Stimulated activated CD8-positive, alpha-beta memory T cell treated with anti-CD3 and anti-CD28 coated beads, Interleukin-15, amount 100 ng/mL, for 1 hour (primary cell): ENCODE results near the gene XRCC5.

ENCODE experiments used
- DNase-seq: peaks from one replicate; pipeline ENCODE4 v3.0.0-alpha.2; 2020; ENCODE audit warnings: low read depth

The XRCC5 gene

DNA sequence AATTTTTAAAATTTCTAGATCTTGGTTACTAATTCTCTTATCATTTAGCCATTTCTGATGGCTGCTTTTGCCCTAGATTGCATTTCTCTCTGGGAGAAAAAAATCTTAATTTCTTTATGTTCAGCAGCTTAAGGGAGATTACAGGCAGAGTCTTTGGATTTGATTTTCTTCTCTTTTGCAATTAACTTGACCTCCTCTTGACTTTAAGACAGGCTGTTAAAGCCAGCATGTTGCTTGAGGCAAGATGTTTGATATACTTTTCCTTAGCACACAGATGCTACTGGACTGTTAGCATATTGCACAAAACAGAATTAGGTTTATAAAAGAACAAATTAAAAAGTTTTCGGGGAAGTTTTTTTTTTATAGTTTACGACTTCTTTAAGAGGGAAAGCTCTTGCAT lies 50.0 kb downstream of the XRCC5 start:
- no peak for DNase-seq

DNA sequence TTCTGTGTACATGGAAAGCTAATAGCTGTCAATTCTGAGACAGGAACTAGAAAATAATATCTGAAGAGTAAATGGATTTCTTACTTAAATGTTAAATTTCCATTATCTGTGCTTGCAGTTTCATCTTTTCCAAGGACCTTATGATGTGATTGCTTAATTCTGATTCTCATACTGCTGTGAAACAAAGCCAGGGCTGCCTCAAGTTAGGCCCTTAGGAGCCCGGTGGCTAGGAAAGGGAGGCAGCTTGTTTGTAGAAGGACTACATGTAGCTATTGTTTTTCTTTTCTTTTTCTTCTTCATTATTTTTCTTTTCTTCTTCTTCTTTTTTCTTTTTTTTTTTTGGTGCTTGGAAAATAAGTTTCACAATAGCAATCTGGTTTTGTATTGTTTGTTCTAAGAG lies 50.5 kb downstream of the XRCC5 start:
- no peak for DNase-seq

DNA sequence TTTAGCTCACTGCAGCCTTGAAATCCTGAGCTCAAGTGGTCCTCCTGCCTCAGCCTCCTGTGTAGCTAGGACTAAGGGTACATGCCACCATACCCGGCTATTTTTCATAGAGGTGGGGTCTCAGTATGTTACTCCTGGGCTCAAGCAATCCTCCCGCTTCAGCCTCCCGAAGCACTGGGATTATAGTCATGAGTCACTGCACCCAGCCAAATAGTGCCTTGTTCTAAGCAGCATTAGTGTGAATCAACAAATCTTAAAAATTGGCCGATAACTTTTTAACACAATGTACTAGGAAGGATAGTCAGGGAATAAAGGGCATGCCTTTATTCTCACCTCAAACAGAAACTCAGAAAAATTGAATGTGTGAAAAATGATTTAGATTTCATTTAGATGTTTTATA lies 51.6 kb downstream of the XRCC5 start:
- DNase-seq, result no peak

DNA sequence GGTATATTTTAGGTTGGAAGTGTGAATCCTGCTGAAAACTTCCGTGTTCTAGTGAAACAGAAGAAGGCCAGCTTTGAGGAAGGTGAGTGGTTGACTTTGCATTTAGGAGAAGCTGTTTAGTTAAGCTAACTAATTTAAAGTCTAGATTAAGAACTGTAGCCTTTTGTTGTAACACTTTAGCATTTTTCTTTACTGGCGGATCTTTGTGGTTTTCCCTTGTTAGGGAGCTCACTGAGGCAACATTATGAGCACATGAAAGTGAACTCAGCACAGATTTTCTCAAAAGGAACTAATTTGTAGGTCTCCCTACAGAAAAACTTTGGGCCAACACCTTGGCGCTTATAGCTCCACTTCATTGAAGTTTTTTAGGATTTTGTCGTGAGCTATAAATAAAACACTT lies 52.8 kb downstream of the XRCC5 start:
- no peak for DNase-seq

DNA sequence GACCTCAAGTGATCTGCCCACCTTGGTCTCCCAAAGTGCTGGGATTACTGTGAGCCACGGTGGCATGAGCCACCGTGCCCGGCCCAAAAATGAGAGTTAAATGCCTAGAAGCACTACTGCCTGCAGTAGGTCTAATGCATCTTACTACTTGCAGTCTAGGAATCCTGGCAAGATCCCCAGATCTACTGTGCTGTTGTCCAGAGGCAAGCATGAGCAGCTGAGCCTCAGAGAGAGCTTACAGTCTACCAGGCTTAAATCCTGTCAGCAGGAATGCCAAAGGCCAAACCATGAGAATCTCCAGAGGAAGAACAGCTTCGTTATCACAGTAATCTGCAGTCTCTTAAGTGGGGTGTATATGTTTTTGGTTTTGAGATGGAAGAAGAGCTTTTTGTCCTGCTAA lies 54.4 kb downstream of the XRCC5 start:
- DNase-seq, result no peak

DNA sequence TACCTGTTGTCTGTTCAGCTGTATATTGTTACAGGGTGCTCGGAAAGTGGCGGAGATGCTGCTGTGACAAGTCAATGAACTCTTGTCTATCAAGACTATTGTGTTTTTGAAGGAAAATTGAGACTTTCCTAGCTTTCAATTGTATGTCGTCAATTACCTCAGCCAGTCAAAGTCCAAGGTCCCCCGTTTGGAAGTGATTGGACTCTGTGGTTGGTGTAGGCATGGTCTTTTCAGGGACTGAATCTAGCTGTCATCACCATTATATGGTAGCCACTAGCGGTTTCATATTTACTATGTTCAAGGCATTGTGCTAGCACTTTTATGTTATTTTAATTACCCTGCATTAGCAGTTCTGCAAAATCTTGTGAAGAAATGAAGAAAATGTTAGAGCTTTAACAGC lies 54.9 kb downstream of the XRCC5 start:
- DNase-seq, result no peak

DNA sequence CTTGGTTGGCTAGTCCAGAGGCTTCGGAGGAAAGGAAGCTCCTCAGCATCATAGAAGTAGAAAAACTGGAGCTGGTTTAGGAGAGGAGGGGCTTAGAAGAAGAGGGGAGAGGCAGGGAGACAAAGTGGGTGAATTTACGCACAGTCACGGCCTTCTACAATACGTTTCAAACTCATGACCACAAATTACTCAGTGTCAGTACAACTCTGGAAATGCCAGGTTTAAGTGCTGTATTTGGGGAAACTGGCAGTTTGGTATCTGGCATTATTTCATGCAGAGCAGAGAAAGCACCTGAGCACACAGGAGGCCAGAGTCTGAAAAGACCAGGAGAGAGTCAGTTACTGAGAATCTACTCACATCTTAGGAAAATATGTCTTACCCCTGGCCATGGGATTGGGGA lies 55.4 kb downstream of the XRCC5 start:
- DNase-seq, result no peak

DNA sequence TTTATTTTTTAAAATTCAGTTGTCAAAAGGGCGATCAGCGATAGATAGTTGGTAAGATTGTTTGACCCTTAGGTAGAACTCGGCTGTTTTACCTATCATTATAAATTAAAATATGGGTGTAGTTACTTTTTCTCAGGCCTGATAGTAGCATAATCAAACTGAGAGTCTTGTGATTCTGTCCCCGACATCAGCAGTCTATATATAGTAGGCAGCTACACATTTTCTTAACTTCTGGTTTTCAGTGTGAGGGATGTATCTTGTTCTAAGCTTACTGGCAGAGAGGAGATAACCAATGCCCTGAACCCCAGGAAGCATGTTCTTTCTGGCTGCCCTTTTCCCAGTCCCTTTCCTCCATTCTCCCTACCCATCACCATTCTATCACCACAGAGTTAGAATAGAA lies 56.6 kb downstream of the XRCC5 start:
- no peak for DNase-seq

DNA sequence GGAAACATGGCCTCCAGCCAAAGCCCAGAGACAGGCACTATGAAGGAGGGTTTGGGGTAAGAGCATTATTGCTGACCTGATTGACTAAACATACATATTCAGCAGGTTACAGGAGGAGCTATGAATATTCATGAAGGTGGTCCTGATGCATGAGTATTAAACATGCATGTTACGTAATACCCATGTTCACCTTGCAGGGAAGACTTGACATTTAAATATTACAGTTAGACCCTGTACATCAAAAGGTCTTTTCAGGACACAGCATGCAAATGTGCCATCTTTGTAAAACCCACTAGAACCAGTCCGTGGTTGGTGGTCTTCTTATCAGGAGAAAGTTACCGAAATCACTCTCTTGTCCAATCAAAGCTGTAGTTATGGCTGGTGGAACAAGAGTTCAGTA lies 59.9 kb downstream of the XRCC5 start:
- no peak for DNase-seq

DNA sequence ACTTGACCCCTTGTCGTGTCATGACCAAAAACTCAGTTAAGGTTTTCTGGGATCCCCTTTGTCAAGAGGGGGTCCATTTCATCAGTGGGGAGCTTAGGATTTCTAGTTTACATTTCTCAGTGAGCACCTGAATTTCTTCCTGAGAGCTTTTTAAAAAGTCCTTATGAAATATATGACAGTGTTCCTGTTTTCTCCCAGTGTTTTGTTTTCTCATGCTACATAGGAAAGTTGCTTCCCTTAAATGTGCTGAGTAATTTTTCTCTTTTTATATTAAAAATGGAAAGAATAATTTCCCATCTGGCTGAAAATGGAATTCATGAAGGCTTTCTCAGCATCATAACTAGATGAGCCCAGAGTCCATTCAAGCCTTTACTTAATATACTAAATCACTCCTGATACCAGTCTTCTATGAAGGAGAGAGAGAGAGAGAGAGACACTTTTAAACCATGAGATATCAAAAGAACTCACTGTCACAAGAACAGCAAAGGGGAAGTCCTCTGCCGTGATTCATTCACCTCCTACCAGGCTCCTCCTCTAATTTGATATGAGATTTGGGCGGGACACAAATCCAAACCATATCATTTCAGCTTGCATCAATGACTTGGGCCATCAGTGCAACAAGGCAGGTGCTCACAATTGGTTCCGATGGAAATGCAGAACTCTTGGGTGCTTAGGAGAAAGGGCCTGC lies 61.1 kb downstream of the XRCC5 start:
- DNase-seq, result no peak

DNA sequence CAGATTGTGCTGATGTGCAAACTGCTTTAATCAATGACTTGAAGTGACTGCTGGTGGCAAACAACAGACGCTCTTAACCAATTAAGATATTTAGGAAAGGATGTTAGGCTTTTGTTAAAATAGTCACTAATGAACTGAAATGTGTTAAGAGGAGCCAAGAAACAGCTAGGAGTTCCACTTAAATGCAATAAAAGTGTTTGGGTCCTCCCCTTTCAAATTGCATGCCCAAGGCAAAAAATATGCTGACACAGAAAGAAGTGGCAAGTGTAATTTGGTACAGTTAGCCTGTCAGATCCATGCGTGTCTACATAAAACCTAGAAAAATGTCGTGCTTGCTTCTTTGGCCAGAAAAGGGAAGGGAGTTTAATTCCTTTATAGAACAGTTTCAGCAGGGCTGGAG lies 61.9 kb downstream of the XRCC5 start:
- DNase-seq, result no peak

DNA sequence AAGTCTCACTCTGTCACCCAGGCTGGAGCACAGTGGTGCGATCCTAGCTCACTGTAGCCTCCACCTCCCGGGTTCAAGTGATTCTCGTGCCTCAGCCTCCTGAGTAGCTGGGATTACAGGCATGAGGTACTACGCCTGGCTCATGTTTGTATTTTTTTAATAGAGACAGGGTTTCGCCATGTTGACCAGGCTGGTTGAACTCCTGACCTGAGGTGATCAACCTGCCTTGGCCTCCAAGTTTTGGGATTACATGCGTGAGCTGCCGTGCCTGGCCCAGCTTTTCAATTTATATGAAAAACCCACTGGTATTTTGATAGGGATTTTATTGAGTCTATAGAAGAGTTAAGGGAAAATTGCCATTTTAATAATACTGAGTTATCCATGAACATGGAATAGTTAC lies 63.3 kb downstream of the XRCC5 start:
- no peak for DNase-seq

DNA sequence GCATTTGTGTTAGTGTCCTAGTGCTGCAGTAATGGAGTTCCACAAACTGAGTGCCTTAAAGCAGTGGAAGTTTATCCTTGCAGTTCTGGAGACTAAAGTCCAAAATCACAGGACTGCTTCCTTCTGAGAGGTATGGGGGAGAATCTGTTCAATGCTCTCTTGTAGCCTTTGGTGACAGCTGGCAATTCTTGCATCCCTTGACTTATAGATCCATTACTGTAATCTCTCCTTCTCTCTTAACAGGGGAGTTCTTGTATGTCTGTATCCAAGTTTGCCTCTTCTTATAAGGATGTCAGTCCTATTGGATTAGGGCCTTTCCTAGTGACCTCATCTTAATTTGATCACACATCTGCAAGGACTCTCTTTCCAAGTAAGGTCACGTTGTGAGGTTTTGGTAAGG lies 69.9 kb downstream of the XRCC5 start:
- DNase-seq, result no peak

DNA sequence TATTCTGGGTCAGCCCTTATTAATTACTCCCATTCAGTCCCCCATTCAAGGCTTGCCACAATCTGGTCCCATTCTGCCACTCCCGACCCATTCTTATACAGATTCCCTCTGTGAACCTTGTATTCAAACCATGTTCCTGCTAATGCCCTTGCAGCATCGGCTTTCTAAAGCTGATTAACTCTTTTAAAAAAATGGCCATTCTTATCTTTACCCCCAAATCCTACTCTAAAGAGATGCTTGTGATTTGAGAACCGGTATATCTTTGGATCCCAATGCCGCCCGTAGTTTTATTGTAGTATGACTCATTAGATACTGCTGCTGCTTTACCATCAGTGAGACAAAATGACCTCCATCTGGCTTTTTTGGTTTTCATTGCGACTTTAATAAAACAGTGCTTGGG lies 72.2 kb downstream of the XRCC5 start:
- DNase-seq, result no peak

DNA sequence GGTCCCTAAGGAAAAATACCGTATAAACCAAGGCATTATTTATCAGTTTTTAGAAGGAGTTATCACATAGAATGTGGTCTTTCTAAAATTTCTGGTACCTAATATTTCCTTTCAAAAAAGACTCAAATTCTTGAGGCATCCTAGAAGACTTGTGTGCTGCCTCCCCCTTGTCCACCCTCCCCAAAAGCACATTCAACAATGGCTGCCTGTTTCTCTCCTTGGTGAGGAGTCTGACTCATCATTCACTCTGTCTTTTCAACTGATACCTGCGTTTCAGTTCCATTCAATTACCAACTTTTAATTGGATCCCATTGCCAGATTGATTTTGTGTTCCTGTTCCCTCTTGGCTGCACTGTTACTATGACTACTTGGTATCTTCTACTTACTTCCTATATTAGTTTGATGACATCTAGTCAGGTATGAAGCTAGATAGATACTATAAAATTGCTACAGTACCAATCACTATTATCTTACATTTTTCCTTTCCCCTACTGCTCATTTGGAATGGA lies 72.9 kb downstream of the XRCC5 start:
- no peak for DNase-seq

DNA sequence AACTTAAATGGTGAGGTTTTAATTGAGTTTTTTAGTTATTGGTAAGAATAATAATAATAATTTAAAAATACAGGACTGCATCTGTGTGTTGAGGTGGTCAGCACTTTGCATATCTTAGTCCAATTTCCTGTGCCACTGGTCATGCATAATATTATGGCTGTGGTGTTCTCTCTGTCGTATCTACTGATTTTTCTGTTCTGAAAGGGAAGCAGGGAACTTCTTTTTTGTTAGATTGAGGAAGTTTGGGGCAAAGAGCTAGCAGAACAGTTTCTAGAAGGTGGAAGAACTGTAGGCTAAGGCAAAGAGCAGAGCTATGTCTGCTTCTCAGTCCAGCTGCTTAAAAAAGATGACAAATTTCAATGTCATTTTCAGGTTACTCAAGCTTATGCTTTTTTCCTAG lies 74.3 kb downstream of the XRCC5 start:
- no peak for DNase-seq

DNA sequence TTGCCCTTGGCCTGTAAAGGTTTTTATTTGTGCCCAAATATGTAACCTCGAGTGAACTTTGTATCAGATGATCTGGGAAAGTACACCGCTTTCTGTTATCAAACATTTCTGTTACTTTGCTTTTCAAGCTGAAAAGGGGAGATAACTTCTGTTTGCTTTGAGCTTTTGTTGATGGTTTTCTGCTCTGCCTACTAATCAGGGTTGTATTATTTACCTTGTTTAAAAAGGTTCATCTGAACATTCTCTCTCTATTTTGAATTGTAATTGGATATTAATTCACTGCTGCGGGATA lies 79.4 kb downstream of the XRCC5 start:
- DNase-seq, result no peak

DNA sequence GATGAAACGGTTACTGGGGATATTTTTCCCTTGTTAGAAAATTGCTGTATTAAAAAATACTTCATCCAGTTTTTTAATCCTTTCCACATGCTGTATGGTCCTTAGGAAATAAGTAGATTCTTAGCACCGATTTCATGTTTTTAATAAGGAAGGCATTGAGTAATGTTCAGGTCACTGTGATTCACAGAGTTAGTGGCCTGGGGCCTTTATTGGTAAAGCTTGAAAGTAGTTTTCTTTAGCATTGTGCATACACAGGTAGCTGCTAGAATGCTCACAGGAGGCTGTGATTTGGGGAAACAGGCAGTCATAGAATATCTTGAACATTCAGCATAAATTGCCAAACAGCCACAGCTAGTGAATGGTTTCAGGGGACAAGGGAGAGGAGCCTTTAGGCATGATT lies 79.8 kb downstream of the XRCC5 start:
- DNase-seq, result no peak

DNA sequence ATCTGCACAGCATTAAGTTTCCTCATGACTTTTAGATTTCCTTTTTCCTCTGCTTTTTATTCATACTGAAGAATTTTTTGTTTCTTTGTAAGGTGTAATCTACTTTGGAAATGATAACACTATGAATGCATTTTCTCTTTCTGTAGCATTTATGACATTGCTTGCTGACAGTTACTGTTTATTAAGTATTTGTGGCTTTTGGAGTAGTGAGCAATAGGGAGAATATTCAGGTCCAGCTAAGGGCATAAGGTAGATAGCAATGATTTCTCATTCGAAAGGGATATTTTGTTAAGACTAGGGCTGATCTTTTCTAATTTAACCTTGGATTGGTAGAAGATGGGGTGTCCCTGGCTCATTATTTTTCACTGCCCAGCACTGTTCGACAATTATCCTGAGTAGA lies 80.3 kb downstream of the XRCC5 start:
- DNase-seq, result no peak

DNA sequence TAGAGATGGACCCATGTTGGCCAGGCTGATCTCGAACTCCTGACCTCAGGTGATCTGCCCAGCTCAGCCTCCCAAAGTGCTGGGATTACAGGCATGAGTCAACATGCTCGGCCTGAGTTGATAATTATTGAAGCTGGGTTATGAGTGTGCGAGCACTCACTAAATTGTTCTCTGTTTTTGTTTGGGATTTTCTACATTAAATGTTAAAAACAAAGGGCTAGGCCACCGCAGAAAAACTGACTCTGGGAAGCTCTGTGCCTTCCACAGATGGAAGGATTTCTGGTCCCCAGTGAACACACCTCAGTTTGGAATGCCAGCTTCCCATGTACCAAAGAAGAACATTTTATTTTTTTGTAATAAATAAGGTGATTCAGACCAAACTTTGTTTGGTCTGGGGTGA lies 83.0 kb downstream of the XRCC5 start:
- no peak for DNase-seq

DNA sequence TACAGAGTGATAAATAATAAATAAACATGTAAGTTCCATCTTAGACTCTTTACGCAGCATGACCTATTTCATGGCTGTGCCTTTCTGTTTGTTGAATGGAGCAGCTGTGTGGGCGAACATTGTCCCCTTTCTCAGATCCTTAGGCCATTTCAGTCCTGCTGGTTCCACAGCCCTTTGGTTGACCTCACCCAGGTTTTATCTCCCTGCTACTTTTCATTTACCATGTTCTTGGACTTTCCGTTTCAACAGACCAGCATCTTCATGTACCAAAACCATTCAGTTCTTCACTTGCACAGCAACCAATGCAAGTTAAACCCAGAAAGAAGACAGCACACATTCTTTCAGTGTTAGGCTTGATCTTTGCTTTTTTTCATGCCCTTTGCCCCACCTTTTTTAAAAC lies 83.8 kb downstream of the XRCC5 start:
- DNase-seq, result no peak

DNA sequence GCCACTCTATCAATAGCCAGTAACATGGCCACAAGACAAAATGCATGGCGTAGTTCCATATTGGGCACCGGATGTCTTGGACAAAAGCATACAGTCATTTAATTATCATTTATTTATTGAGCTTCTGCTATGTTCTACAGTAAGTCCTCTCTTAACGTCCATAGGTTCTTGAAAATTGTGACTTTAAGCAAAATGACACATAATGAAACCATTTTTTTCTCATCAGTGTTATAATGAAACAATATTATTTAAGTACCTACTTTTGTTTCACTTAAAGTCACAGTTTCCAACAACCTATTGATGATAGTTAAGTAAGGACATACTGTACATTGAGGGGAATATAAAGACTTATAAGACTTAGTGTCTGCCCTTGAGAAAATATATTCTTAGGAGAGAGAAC lies 84.9 kb downstream of the XRCC5 start:
- no peak for DNase-seq

DNA sequence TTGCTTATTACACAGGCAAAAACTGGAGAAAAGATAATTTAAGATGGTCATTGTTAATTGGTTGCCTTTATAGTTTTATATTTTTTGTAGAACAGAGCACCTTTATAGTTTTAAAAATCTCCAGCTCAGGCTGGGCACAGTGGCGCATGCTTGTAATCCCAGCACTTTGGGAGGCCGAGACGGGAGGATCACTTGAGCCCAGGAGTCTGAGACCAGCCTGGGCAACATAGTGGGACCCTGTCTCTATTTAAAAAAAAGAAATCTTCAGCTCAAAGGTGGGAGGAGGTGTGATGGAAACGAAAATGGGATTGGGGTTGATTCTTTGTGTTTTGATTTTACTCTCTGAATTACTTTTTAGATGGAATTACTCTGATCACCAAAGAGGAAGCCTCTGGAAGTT lies 85.4 kb downstream of the XRCC5 start:
- no peak for DNase-seq

DNA sequence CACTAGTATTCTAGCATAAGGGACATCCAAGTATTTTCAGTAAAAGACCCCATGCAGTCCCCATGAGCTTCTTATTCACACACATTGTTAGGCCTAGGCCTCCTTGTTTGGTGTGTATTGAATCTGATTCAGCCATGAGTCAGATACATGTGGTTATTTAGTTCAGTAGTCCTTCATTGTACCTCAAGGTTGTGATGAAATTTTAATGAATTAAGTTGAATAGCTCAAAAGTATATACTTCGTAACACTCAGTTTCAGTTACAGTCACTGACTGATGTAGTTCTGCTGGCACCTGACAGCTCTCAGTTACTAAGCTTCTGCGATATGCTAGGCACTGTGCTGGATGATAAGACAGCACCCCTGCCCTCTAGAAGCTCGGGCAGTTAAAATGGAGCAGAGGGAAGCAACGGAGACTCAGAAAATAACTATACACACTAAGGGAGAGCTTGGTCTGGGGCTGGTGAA lies 86.4 kb downstream of the XRCC5 start:
- DNase-seq, result no peak
